ENCODE measurements around the gene PAFAH2. TPM values are rescaled to one million over a fixed set of nuclear protein-coding genes. Genes with fewer than 3 reads are reported as not detected.
"Not testable (repeated sequence)": the region's sequence is repeated elsewhere in the genome, so short reads cannot be mapped to it uniquely, and the experiment has no call there.

PAFAH2 gene
- total RNA-seq, 1 experiment from 2014 or later, result 8.4 TPM

DNA sequence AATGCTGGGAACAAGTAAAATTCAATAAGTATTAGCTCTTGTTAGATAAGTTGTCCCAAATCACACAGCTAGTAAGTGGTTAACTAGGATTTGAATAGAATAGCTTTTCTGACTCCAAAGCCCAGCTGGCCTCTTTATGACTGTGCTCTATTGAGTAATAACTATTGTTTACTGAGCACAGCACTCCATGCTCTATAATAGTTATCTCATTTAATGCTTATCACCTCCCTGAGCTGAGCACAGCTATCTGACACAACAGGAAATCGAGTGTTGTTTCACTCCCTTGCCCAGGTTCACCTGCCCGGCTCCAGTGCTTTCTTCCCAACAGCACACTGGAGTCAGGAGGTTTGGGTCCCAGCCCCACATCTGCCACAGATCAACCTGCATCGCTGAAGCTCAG, 52.9 kb downstream of the PAFAH2 start:
- Mint-ChIP-seq H3K4me3 (ENCODE audit: low read depth, unreplicated experiment) (no peak overlapping the region), H3K27ac (ENCODE audit: unreplicated experiment) (no peak overlapping the region), H3K4me1 (ENCODE audit: low read depth, unreplicated experiment) (no peaks in the 10 kb centered on the region), H3K36me3 (ENCODE audit: insufficient read depth, unreplicated experiment) (no peaks in the 10 kb centered on the region), H3K27me3 (ENCODE audit: unreplicated experiment) (no peaks in the 10 kb centered on the region), H3K9me3 (ENCODE audit: low read depth, unreplicated experiment) (peaks cover 7% of the 10 kb centered on the region)
- no peak for DNase-seq
- CTCF ChIA-PET, result interaction anchor here (0.6 to 1.0 kb wide), 2 partner anchors 14 to 1171 kb away, joined by 3 to 4 read pairs; no protein-coding TSS in a partner anchor
- BruUV-seq (replicated peaks), result no TSS peak
- intact Hi-C loops (cut with micrococcal nuclease; ENCODE audit: unreplicated experiment), result no loop called here
- TF ChIP-seq, protein P1, sequence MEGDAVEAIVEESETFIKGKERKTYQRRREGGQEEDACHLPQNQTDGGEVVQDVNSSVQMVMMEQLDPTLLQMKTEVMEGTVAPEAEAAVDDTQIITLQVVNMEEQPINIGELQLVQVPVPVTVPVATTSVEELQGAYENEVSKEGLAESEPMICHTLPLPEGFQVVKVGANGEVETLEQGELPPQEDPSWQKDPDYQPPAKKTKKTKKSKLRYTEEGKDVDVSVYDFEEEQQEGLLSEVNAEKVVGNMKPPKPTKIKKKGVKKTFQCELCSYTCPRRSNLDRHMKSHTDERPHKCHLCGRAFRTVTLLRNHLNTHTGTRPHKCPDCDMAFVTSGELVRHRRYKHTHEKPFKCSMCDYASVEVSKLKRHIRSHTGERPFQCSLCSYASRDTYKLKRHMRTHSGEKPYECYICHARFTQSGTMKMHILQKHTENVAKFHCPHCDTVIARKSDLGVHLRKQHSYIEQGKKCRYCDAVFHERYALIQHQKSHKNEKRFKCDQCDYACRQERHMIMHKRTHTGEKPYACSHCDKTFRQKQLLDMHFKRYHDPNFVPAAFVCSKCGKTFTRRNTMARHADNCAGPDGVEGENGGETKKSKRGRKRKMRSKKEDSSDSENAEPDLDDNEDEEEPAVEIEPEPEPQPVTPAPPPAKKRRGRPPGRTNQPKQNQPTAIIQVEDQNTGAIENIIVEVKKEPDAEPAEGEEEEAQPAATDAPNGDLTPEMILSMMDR (IDR thresholded peaks at IDR 0.05; ENCODE audit: unreplicated experiment), result no peak

GRCh38 chr1:25943511-25943910, 54.4 kb downstream of the PAFAH2 start:
- CTCF ChIA-PET; H3K27ac Mint-ChIP-seq (ENCODE audit: unreplicated experiment); intact Hi-C loops (cut with micrococcal nuclease; ENCODE audit: unreplicated experiment); H3K4me1 Mint-ChIP-seq (ENCODE audit: low read depth, unreplicated experiment); H3K9me3 Mint-ChIP-seq (ENCODE audit: low read depth, unreplicated experiment); H3K27me3 Mint-ChIP-seq (ENCODE audit: unreplicated experiment); BruUV-seq (replicated peaks); DNase-seq; H3K36me3 Mint-ChIP-seq (ENCODE audit: insufficient read depth, unreplicated experiment); H3K4me3 Mint-ChIP-seq (ENCODE audit: low read depth, unreplicated experiment): not testable (repeated sequence)

GRCh38 chr1:25936947-25937346, 60.9 kb downstream of the PAFAH2 start:
- Mint-ChIP-seq H3K9me3 (ENCODE audit: low read depth, unreplicated experiment) (no peaks in the 10 kb centered on the region), H3K27me3 (ENCODE audit: unreplicated experiment) (peaks cover 32% of the 10 kb centered on the region), H3K4me1 (ENCODE audit: low read depth, unreplicated experiment) (no peaks in the 10 kb centered on the region), H3K4me3 (ENCODE audit: low read depth, unreplicated experiment) (no peak overlapping the region), H3K36me3 (ENCODE audit: insufficient read depth, unreplicated experiment) (no peaks in the 10 kb centered on the region), H3K27ac (ENCODE audit: unreplicated experiment) (no peak overlapping the region)
- CTCF ChIA-PET, result no interaction called here
- no peak for DNase-seq
- BruUV-seq (replicated peaks), result no TSS peak
- TF ChIP-seq, protein P1 (IDR thresholded peaks at IDR 0.05; ENCODE audit: unreplicated experiment), result no peak
- intact Hi-C loops (cut with micrococcal nuclease; ENCODE audit: unreplicated experiment), result no loop called here

- CTCF ChIA-PET, result no interaction called here
- H3K9me3 Mint-ChIP-seq (ENCODE audit: low read depth, unreplicated experiment), result no peaks in the 10 kb centered on the region
Measured at GRCh38 chr1:25933479-25934365, 64.1 kb downstream of the PAFAH2 start.

GRCh38 chr1:25932811-25933400, 65.0 kb downstream of the PAFAH2 start:
- intact Hi-C loops (cut with micrococcal nuclease; ENCODE audit: unreplicated experiment); DNase-seq; H3K9me3 Mint-ChIP-seq (ENCODE audit: low read depth, unreplicated experiment); BruUV-seq (replicated peaks); CTCF ChIA-PET; H3K4me1 Mint-ChIP-seq (ENCODE audit: low read depth, unreplicated experiment); H3K27ac Mint-ChIP-seq (ENCODE audit: unreplicated experiment); H3K36me3 Mint-ChIP-seq (ENCODE audit: insufficient read depth, unreplicated experiment); H3K4me3 Mint-ChIP-seq (ENCODE audit: low read depth, unreplicated experiment): not testable (repeated sequence)
- H3K27me3 Mint-ChIP-seq (ENCODE audit: unreplicated experiment), result peaks cover 49% of the 10 kb centered on the region

More at GRCh38 chr1:25933479-25934365, 64.1 kb downstream of the PAFAH2 start:
- intact Hi-C loops (cut with micrococcal nuclease; ENCODE audit: unreplicated experiment), result no loop called here
- Mint-ChIP-seq H3K4me3 (ENCODE audit: low read depth, unreplicated experiment) (no peak overlapping the region), H3K36me3 (ENCODE audit: insufficient read depth, unreplicated experiment) (no peaks in the 10 kb centered on the region), H3K27me3 (ENCODE audit: unreplicated experiment) (peaks cover 49% of the 10 kb centered on the region), H3K4me1 (ENCODE audit: low read depth, unreplicated experiment) (no peaks in the 10 kb centered on the region), H3K27ac (ENCODE audit: unreplicated experiment) (no peak overlapping the region)
- no TSS peak for BruUV-seq (replicated peaks)
- TF ChIP-seq, protein P1 (IDR thresholded peaks at IDR 0.05; ENCODE audit: unreplicated experiment), result no peak
- no peak for DNase-seq

Measured in Calu3 (cell line).